Glutamatergic neuron (in vitro differentiated cells): ENCODE data around the gene ATG2A. TPM values are rescaled to one million over a fixed set of nuclear protein-coding genes. Genes with fewer than 3 reads are reported as not detected.

Experiments used
- DNase-seq: peaks from one replicate; pipeline ENCODE4 v3.0.0; 2022
- H3K27ac Mint-ChIP-seq: one replicate; pipeline ENCODE4 v1.8.0; 2020; ENCODE audit warnings: mild to moderate bottlenecking, mixed read lengths, inconsistent platforms; ENCODE audit not compliant: unreplicated experiment
- H3K27me3 Mint-ChIP-seq: one replicate; pipeline ENCODE4 v1.8.0; 2020; ENCODE audit warnings: mild to moderate bottlenecking, moderate library complexity, mixed read lengths, inconsistent platforms; ENCODE audit not compliant: unreplicated experiment
- H3K36me3 Mint-ChIP-seq: one replicate; pipeline ENCODE4 v1.8.0; 2020; ENCODE audit warnings: mild to moderate bottlenecking, mixed read lengths, inconsistent platforms; ENCODE audit not compliant: unreplicated experiment
- H3K4me1 Mint-ChIP-seq: one replicate; pipeline ENCODE4 v1.8.0; 2020; ENCODE audit warnings: mild to moderate bottlenecking, low read depth, mixed read lengths, inconsistent platforms; ENCODE audit not compliant: unreplicated experiment
- H3K4me3 Mint-ChIP-seq: one replicate; pipeline ENCODE4 v1.8.0; 2020; ENCODE audit warnings: mild to moderate bottlenecking, mixed read lengths, inconsistent platforms; ENCODE audit not compliant: unreplicated experiment
- H3K9me3 Mint-ChIP-seq: one replicate; pipeline ENCODE4 v1.8.0; 2020; ENCODE audit warnings: mild to moderate bottlenecking, moderate library complexity, mixed read lengths, inconsistent platforms; ENCODE audit not compliant: unreplicated experiment
- long read RNA-seq: library from polyadenylated mRNA; unstranded; transcript quantifications from one replicate; pipeline ENCODE4 v2.0.0, GENCODE V29; 2020; ENCODE audit not compliant: unreplicated experiment
- total RNA-seq: library from RNA; stranded (reverse); fragmentation: NEBNext Ultra II Directional; extraction: Animal tissue kit (Norgen Biotek cat#: 25700); gene quantifications from one replicate; pipeline ENCODE4 v1.2.1, GENCODE V29; 2021; ENCODE audit not compliant: unreplicated experiment
- TF ChIP-seq, protein P1 (sequence below): fragments of 200-600 bp; sonication (generic); IDR thresholded peaks from one replicate; pipeline ENCODE4 v1.5.0; 2021; ENCODE audit not compliant: partially characterized antibody, unreplicated experiment

Gene ATG2A
- 25.9 TPM for total RNA-seq
- long read RNA-seq, result 0 reads

DNA sequence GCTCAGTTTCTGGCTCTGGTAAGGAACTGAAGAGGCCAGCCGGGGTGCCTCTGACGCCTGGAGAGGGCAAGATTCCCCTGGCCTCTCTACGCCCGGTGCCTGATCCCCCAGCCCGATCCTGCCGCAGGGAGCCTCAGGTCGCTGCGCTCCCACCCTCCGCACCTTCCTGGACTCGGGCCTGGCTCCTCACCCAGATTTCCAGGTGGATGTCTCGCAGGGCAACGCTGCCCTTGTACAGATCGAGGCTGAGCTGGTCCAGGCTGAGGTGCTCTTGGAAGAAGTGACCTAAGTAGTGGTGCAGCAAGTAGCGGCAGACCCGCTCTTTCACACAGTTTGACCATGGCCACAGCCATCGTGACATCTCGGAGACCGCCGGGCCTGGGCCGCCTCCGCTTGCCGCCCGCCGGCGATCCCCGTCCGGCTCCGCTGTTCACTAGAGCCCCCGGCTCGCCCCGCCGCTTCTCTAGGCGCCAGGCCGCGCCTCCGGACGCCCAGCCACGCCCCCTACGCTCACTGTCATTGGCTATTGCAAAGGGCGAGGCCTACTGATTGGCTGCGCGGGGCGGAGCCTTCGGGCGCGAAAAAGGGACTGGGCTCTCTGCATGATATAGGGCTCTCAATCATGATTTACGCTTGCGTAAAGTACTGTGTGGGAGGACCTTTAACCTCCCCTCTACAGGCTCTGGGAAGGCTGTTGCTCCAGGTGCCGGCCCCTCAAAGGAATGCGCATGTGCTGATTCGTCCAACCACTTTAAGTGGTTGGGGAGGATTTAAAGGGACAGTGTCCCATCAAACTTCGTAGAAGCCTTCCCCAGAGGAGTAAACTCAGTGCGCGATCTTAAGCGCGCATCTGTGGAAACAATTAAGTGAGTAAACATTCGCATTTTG, at the start of gene ATG2A:
ATG2A (minus strand) TSS at position 435 of the 888 bp plus-strand sequence; CDS start at position 361, 74 bp downstream.
- H3K4me1 Mint-ChIP-seq, result peaks cover 15% of the 10 kb centered on the region
- DNase-seq, result peak; percentile 99
- peaks cover 8% of the 10 kb centered on the region for H3K27me3 Mint-ChIP-seq
- TF ChIP-seq, protein P1, sequence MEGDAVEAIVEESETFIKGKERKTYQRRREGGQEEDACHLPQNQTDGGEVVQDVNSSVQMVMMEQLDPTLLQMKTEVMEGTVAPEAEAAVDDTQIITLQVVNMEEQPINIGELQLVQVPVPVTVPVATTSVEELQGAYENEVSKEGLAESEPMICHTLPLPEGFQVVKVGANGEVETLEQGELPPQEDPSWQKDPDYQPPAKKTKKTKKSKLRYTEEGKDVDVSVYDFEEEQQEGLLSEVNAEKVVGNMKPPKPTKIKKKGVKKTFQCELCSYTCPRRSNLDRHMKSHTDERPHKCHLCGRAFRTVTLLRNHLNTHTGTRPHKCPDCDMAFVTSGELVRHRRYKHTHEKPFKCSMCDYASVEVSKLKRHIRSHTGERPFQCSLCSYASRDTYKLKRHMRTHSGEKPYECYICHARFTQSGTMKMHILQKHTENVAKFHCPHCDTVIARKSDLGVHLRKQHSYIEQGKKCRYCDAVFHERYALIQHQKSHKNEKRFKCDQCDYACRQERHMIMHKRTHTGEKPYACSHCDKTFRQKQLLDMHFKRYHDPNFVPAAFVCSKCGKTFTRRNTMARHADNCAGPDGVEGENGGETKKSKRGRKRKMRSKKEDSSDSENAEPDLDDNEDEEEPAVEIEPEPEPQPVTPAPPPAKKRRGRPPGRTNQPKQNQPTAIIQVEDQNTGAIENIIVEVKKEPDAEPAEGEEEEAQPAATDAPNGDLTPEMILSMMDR, result no peak
- H3K36me3 Mint-ChIP-seq, result no peaks in the 10 kb centered on the region
- peaks cover 8% of the 10 kb centered on the region for H3K9me3 Mint-ChIP-seq
- H3K27ac Mint-ChIP-seq, result peak within 1 kb of the TSS; percentile 72
- H3K4me3 Mint-ChIP-seq, result peak within 1 kb of the TSS; percentile 93

DNA sequence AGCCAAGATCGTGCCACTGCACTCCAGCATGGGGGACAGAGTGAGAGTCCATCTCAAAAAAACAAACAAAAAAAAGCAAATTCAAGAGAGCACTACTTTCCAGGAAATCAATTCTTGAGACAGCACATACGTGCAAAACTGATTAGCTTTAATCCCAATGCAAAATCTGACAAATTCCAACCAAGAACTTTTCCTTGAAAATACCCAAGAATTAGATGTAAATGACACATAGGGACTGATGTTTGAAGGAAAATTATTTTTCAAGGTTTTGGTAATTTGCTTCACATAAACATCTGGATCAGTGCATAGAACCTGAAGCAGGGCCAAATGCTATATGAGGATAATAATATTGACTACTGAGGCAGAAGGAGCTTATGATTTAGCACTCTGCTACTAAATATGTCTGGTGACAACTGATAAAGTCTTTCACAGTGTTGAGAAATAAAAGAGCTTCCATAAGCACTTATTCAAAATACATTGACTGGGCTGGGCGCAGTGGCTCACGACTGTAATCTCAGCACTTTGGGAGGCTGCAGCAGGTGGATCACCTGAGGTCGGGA, 46.1 kb upstream of the ATG2A start:
- H3K4me1 Mint-ChIP-seq, result no peaks in the 10 kb centered on the region
- TF ChIP-seq, protein P1, result no peak
- H3K27ac Mint-ChIP-seq, result no peak overlapping the region
- H3K9me3 Mint-ChIP-seq, result no peaks in the 10 kb centered on the region
- no peaks in the 10 kb centered on the region for H3K36me3 Mint-ChIP-seq
- no peak for DNase-seq
- H3K4me3 Mint-ChIP-seq, result no peak overlapping the region
- no peaks in the 10 kb centered on the region for H3K27me3 Mint-ChIP-seq

DNA sequence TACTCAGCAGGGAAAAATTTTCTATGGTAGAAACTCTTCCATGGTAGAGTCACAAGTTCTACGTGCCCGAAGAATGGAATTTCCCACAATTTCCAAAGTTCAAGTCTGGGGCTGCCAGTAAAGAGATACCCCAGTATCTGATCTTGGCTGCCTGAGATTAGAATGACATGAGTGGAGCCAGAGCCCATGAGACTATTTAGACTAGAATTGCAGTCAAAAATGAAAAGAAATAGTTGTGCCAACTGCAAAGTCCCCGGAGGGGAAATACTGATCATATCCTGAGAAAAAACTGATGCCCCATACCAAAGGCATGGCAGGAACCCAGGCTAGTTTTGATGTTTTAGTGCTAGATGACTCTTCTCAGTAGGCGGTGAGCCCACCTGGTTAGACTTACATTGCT, 43.7 kb upstream of the ATG2A start:
- H3K4me1 Mint-ChIP-seq, result no peaks in the 10 kb centered on the region
- H3K4me3 Mint-ChIP-seq, result no peak overlapping the region
- H3K27me3 Mint-ChIP-seq, result no peaks in the 10 kb centered on the region
- no peak for DNase-seq
- no peaks in the 10 kb centered on the region for H3K36me3 Mint-ChIP-seq
- no peaks in the 10 kb centered on the region for H3K9me3 Mint-ChIP-seq
- TF ChIP-seq, protein P1, result no peak
- no peak overlapping the region for H3K27ac Mint-ChIP-seq

DNA sequence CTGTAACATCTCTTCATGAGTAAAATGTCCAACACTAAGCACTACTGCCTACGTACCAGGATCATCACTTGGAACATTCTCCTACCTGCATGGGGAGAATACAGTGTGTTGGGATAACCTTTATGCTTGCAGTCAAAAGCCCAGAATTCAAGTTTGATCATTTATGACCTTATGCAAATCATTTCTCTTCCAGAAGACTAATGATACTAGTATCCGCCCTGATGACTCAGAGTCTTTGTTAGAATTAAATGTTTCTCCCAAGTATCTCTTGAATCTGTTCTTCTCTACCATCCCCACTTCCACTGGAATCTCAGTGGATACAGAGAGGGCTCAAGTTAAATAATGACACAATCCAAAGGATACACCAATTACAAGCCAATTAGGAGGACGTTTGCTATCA, 42.5 kb upstream of the ATG2A start:
- no peaks in the 10 kb centered on the region for H3K36me3 Mint-ChIP-seq
- H3K9me3 Mint-ChIP-seq, result no peaks in the 10 kb centered on the region
- H3K27ac Mint-ChIP-seq, result no peak overlapping the region

More for the DNA sequence above, 42.5 kb upstream of the ATG2A start:
- no peak overlapping the region for H3K4me3 Mint-ChIP-seq
- H3K4me1 Mint-ChIP-seq, result no peaks in the 10 kb centered on the region
- TF ChIP-seq, protein P1, result no peak
- no peaks in the 10 kb centered on the region for H3K27me3 Mint-ChIP-seq
- DNase-seq, result no peak
